H1 (cell line): ENCODE data around the gene ACOT7. TPM values are rescaled to one million over a fixed set of nuclear protein-coding genes. Genes with fewer than 3 reads are reported as not detected.

Experiments used
- CTCF ChIA-PET: fragments of 300-600 bp; sonication (Branson Sonifier 250); formaldehyde crosslinking; loops from one replicate; lab custom pipeline; 2021; ENCODE audit not compliant: partially characterized antibody; lab: Charles Lee
- POLR2A ChIA-PET: fragments of 300-600 bp; sonication (Branson Sonifier 250); formaldehyde crosslinking; loops from one replicate; lab custom pipeline; 2021; ENCODE audit warnings: inconsistent platforms; ENCODE audit not compliant: partially characterized antibody; lab: Charles Lee
- DNase-seq, 2 experiments: peaks; one replicate each; pipeline versions ENCODE4 v3.0.0 to v3.0.0-alpha.2; 2010 to 2022; ENCODE audit warnings: low spot score in 2 of 2, low read depth in 1 of 2, mixed read lengths in 1 of 2
- FAIRE-seq: peaks from 2 replicates; lab custom pipeline; 2011; peaks lifted over from hg19 to GRCh38; lab: Jason Lieb, UNC
- H2AFZ ChIP-seq: 2 replicates; pipeline ENCODE4 v1.8.1; 2012; ENCODE audit warnings: low read length, inconsistent platforms
- H2AK5ac ChIP-seq: 2 replicates; pipeline ENCODE4 v1.6.1; 2013; ENCODE audit warnings: low read depth, low read length
- H2BK120ac ChIP-seq: replicated peaks from 2 replicates; pipeline ENCODE3; 2013; ENCODE audit warnings: low read depth, low read length, inconsistent platforms
- H2BK12ac ChIP-seq: 2 replicates; pipeline ENCODE4 v1.6.1; 2013; ENCODE audit warnings: low read depth, low read length
- H2BK15ac ChIP-seq: 2 replicates; pipeline ENCODE4 v1.6.1; 2013; ENCODE audit warnings: low read length
- H2BK20ac ChIP-seq: 2 replicates; pipeline ENCODE4 v1.6.1; 2013; ENCODE audit warnings: low read length
- H2BK5ac ChIP-seq: 2 replicates; pipeline ENCODE4 v1.6.1; 2013; ENCODE audit warnings: low read depth, low read length
- H3K14ac ChIP-seq: 2 replicates; pipeline ENCODE4 v1.6.1; 2013; ENCODE audit warnings: inconsistent platforms; ENCODE audit not compliant: insufficient read length
- H3K18ac ChIP-seq: 2 replicates; pipeline ENCODE4 v1.6.1; 2013; ENCODE audit warnings: low read length; ENCODE audit errors: extremely low read depth
- H3K23ac ChIP-seq: 2 replicates; pipeline ENCODE4 v1.6.1; 2013; ENCODE audit warnings: inconsistent platforms; ENCODE audit not compliant: insufficient read length
- H3K23me2 ChIP-seq: 2 replicates; pipeline ENCODE4 v1.6.1; 2013; ENCODE audit warnings: low read depth, low read length
- H3K27ac ChIP-seq: 2 replicates; pipeline ENCODE4 v1.6.1; 2011; ENCODE audit warnings: low read depth, low read length, inconsistent platforms
- H3K27me3 ChIP-seq, 4 experiments: replicated peaks in 1 of 4; 1 replicate in 1 of 4; 2 replicates in 3 of 4; pipeline versions ENCODE4 v1.6.1 to v1.8.1; 2011 to 2013; ENCODE audit warnings: low read length in 3 of 4, mild to moderate bottlenecking in 3 of 4, inconsistent platforms in 2 of 4, mixed read lengths in 2 of 4, moderate library complexity in 1 of 4; ENCODE audit not compliant: control insufficient read depth in 3 of 4, insufficient read depth in 3 of 4; ENCODE audit errors: extremely low read depth in 1 of 4
- H3K36me3 ChIP-seq, 4 experiments: 2 replicates each; pipeline versions ENCODE4 v1.6.1 to v1.8.1; 2011 to 2013; ENCODE audit warnings: mild to moderate bottlenecking in 4 of 4, low read length in 3 of 4, moderate library complexity in 2 of 4, control low read depth in 1 of 4, inconsistent platforms in 1 of 4; ENCODE audit not compliant: insufficient read depth in 4 of 4, control insufficient read depth in 2 of 4
- H3K4ac ChIP-seq: replicated peaks from 2 replicates; pipeline ENCODE3; 2013; ENCODE audit warnings: low read length, low read depth, mixed read lengths, inconsistent platforms; ENCODE audit not compliant: insufficient read length
- H3K4me1 ChIP-seq, 4 experiments: replicated peaks in 1 of 4; 1 replicate in 1 of 4; 2 replicates in 3 of 4; pipeline versions ENCODE4 v1.6.1 to v1.8.1; 2011 to 2013; ENCODE audit warnings: low read length in 3 of 4, inconsistent platforms in 2 of 4, mixed read lengths in 1 of 4; ENCODE audit not compliant: insufficient read depth in 4 of 4, control insufficient read depth in 3 of 4
- H3K4me2 ChIP-seq, 2 experiments: 2 replicates each; pipeline versions ENCODE4 v1.6.1 to v1.8.1; 2011 to 2013; ENCODE audit warnings: low read depth in 2 of 2, low read length in 2 of 2, control low read depth in 1 of 2, inconsistent platforms in 1 of 2, mild to moderate bottlenecking in 1 of 2; ENCODE audit not compliant: insufficient read depth in 1 of 2
- H3K4me3 ChIP-seq, 4 experiments: fragments of 200-600, 300-600 bp in 1 of 4; sonication (generic), shearing (Covaris generic), sonication (Bioruptor Twin) in 1 of 4; 2 replicates each; pipeline versions ENCODE4 v1.5.1 to v1.8.1; 2011 to 2016; ENCODE audit warnings: low read length in 4 of 4, low read depth in 3 of 4, control low read depth in 2 of 4, inconsistent platforms in 2 of 4, mild to moderate bottlenecking in 2 of 4, mixed read lengths in 1 of 4, moderate library complexity in 1 of 4; ENCODE audit not compliant: insufficient read depth in 2 of 4; ENCODE audit errors: extremely low read depth in 1 of 4
- H3K56ac ChIP-seq: replicated peaks from 2 replicates; pipeline ENCODE3; 2013; ENCODE audit warnings: low read depth, mild to moderate bottlenecking, mixed read lengths, low read length, inconsistent platforms; ENCODE audit not compliant: insufficient read length
- H3K79me1 ChIP-seq: 2 replicates; pipeline ENCODE4 v1.6.1; 2013; ENCODE audit warnings: low read depth, low read length, control low read depth
- H3K79me2 ChIP-seq, 2 experiments: 2 replicates each; pipeline versions ENCODE4 v1.6.1 to v1.8.1; 2012 to 2013; ENCODE audit warnings: low read length in 2 of 2, mild to moderate bottlenecking in 2 of 2, inconsistent platforms in 1 of 2; ENCODE audit not compliant: insufficient read depth in 2 of 2, control insufficient read depth in 1 of 2
- H3K9ac ChIP-seq, 4 experiments: replicated peaks in 1 of 4; 1 replicate in 1 of 4; 2 replicates in 3 of 4; pipeline versions ENCODE4 v1.6.1 to v1.8.1; 2011 to 2013; ENCODE audit warnings: low read depth in 3 of 4, low read length in 3 of 4, control low read depth in 2 of 4, mild to moderate bottlenecking in 2 of 4, moderate library complexity in 2 of 4, inconsistent platforms in 1 of 4; ENCODE audit errors: extremely low read depth in 1 of 4
- H3K9me3 ChIP-seq, 2 experiments: 2 replicates each; pipeline versions ENCODE4 v1.6.1 to v1.8.1; 2012 to 2013; ENCODE audit warnings: mild to moderate bottlenecking in 2 of 2, moderate library complexity in 2 of 2, control low read depth in 1 of 2, inconsistent platforms in 1 of 2, low read depth in 1 of 2, low read length in 1 of 2, mixed read lengths in 1 of 2; ENCODE audit not compliant: insufficient read depth in 2 of 2
- H4K20me1 ChIP-seq, 2 experiments: replicated peaks in 1 of 2; 2 replicates each; pipeline versions ENCODE3 to v1.8.1; 2011 to 2013; ENCODE audit warnings: inconsistent platforms in 2 of 2, low read length in 2 of 2, mild to moderate bottlenecking in 1 of 2; ENCODE audit not compliant: insufficient read depth in 2 of 2, control insufficient read depth in 1 of 2
- H4K5ac ChIP-seq: 2 replicates; pipeline ENCODE4 v1.6.1; 2013; ENCODE audit warnings: low read length, low read depth, mixed read lengths, inconsistent platforms; ENCODE audit not compliant: insufficient read length
- H4K8ac ChIP-seq: 2 replicates; pipeline ENCODE4 v1.8.0; 2013; ENCODE audit warnings: mild to moderate bottlenecking, moderate library complexity, low read length, inconsistent platforms; ENCODE audit not compliant: insufficient read depth; ENCODE audit errors: extremely low read depth
- H4K91ac ChIP-seq: replicated peaks from 2 replicates; pipeline ENCODE3; 2013; ENCODE audit warnings: low read length, mixed read lengths, inconsistent platforms; ENCODE audit not compliant: insufficient read length
- BCL11A ChIP-seq, 2 experiments: IDR thresholded peaks; one replicate each; pipeline ENCODE4 v1.6.1; 2011; ENCODE audit warnings: low read depth in 2 of 2, low read length in 2 of 2, mild to moderate bottlenecking in 2 of 2
- BRCA1 ChIP-seq: IDR thresholded peaks from 2 replicates; pipeline ENCODE4 v1.6.1; 2012; ENCODE audit warnings: low read depth, low read length, improper control_type of control experiment
- EP300 ChIP-seq, 2 experiments: IDR thresholded peaks; 1 replicate in 1 of 2; 2 replicates in 1 of 2; pipeline ENCODE4 v1.6.1; 2011 to 2012; ENCODE audit warnings: low read depth in 2 of 2, low read length in 2 of 2, mild to moderate bottlenecking in 2 of 2, borderline replicate concordance in 1 of 2, inconsistent platforms in 1 of 2, moderate library complexity in 1 of 2
- FOSL1 ChIP-seq: IDR thresholded peaks from 2 replicates; pipeline ENCODE4 v1.6.1; 2011; ENCODE audit warnings: mild to moderate bottlenecking, low read depth, low read length, moderate library complexity; ENCODE audit not compliant: insufficient read depth
- JUND ChIP-seq: IDR thresholded peaks from 2 replicates; pipeline ENCODE4 v1.6.1; 2011; ENCODE audit warnings: mild to moderate bottlenecking, improper control_type of control experiment, low read length
- PHF8 ChIP-seq: fragments of 200-600 bp; sonication (generic); conservative IDR thresholded peaks from 2 replicates; pipeline ENCODE4 v1.7.1; 2012; ENCODE audit warnings: low read depth, mild to moderate bottlenecking, inconsistent platforms, low read length, moderate library complexity
- RBBP5 ChIP-seq: IDR thresholded peaks from 2 replicates; pipeline ENCODE4 v1.7.1; 2012; ENCODE audit warnings: low read depth, mild to moderate bottlenecking, inconsistent platforms, low read length, moderate library complexity, borderline replicate concordance
- SIX5 ChIP-seq: IDR thresholded peaks from 2 replicates; pipeline ENCODE4 v1.6.1; 2011; ENCODE audit warnings: mild to moderate bottlenecking, low read depth, low read length
- TCF12 ChIP-seq: IDR thresholded peaks from 2 replicates; pipeline ENCODE4 v1.6.1; 2011; ENCODE audit warnings: low read depth, mild to moderate bottlenecking, low read length
- TEAD4 ChIP-seq: IDR thresholded peaks from 2 replicates; pipeline ENCODE4 v1.6.1; 2012; ENCODE audit warnings: low read depth, low read length, inconsistent platforms, mixed read lengths
- WGBS, 2 experiments: shearing (Covaris generic) in 1 of 2; methylation state at CpG; one replicate each; pipeline versions ENCODE4 v1.1.6 to v1.1.7; 2013 to 2015; ENCODE audit warnings: low lambda C conversion rate in 2 of 2, mixed read lengths in 2 of 2, inconsistent platforms in 1 of 2, low coverage in 1 of 2, missing lambda C conversion rate in 1 of 2; ENCODE audit not compliant: insufficient replicate concordance in 2 of 2, insufficient coverage in 1 of 2, insufficient read length in 1 of 2; ENCODE audit errors: extremely low coverage in 1 of 2, missing lambda C conversion rate in 1 of 2; 5-methylcytosine and 5-hydroxymethylcytosine counted together
- polyA plus RNA-seq, 7 experiments: library from polyadenylated mRNA; depleted of rRNA in 3 of 7; stranded (reverse) in 5 of 7; unstranded in 2 of 7; fragments of >200 nt in 5 of 7; fragments of 200-250 nt in 2 of 7; gene quantifications; 1 replicate in 5 of 7; 2 replicates in 1 of 7; 4 replicates in 1 of 7; pipeline versions ENCODE4 v1.2.1 to v1.2.3, GENCODE V29; 2011 to 2013; ENCODE audit warnings: missing spikeins in 2 of 7, mixed read lengths in 2 of 7
- total RNA-seq: library from RNA; stranded (reverse); fragmentation: NEBNext Ultra II Directional; extraction: Animal tissue kit (Norgen Biotek cat#: 25700); gene quantifications from 2 replicates; pipeline ENCODE4 v1.2.1, GENCODE V29; 2021
- TF ChIP-seq, protein P1 (sequence below): IDR thresholded peaks from 2 replicates; pipeline ENCODE4 v1.6.1; 2012; ENCODE audit warnings: inconsistent platforms

ACOT7 gene
- total and polyA plus RNA-seq, 2 of the 8 experiments (the other 6 are each of a cell fraction or from before 2014, with no cell fraction given): 151 to 214 TPM

DNA sequence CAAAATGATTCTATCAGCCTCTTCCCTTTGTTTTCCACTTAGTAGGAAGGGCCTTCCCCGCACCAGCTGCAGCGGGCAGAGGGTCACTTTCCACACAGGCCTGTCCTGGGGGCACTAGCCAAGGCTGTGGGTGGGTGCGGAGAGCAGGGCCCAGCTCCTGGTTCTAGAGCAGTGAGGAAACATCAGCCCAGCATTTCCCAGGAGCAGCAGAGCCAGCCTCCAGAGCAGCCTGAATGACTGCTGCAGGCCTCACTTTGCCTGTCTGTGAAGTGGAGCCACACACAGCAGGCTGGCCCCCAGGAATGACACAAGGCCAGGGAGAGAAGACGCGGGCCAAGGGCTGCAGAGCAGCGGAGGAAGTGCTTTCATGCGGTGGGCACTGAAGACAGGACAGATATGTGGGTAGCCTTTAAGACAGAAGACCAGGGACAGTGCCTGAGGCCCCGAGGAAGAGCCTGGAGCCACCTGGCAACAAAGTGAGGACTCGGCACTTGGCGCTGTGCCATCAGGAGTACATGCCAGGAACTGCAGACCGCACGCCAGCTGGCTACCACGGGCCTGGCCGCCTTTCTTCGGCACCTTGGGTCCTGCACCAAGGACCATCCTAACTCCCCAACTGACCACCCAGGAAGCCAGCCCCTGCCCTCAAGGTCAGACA, 42.0 kb downstream of the ACOT7 start:
- Histone ChIP-seq H3K9ac (no peak overlapping the region), H3K27me3 (no peaks in the 10 kb centered on the region), H2AK5ac (no peak overlapping the region), H3K23ac (no peak overlapping the region), H2BK12ac (peak overlapping the region; percentile 42; the same call in 1 of the 2 replicates), H3K79me2 (peaks cover 0 to 33% of the 10 kb centered on the region in 2 experiments; a peak in 2 of 4 replicates), H4K20me1 (peaks cover 15 to 30% of the 10 kb centered on the region in 2 experiments), H3K18ac (no peak overlapping the region), H2BK15ac (no peak overlapping the region; the same call in 1 of the 2 replicates), H3K4me1 (peaks cover 0 to 8% (median 2%) of the 10 kb centered on the region in 4 experiments; a peak in 5 of 7 replicates), H4K91ac (no peak overlapping the region), H3K23me2 (no peaks in the 10 kb centered on the region), H3K27ac (no peak overlapping the region), H3K36me3 (no peaks in the 10 kb centered on the region), H3K79me1 (peaks cover 6% of the 10 kb centered on the region; the same call in 1 of the 2 replicates), H3K4me3 (no peak overlapping the region), H3K4me2 (0 out of 4 replicates have a peak overlapping the region, but pooled peaks of 1 of the 2 experiments have one; percentile 9), H4K5ac (no peak overlapping the region), H4K8ac (no peak overlapping the region), H3K14ac (no peak overlapping the region), H3K56ac (no peak overlapping the region), H2BK120ac (no peak overlapping the region), H3K4ac (no peak overlapping the region), H2BK20ac (no peak overlapping the region; the same call in 1 of the 2 replicates), H2AFZ (no peak overlapping the region), H3K9me3 (no peaks in the 10 kb centered on the region), H2BK5ac (peak overlapping the region; percentile 22)
- DNase-seq (no peak), FAIRE-seq (no peak)
- CTCF ChIA-PET: interaction anchor here (0.6 to 34.3 kb wide), 7 partner anchors 8 to 1297 kb away, joined by 3 to 1769 read pairs (median 24); partner anchors contain the start of genes ACOT7 and HES2
- POLR2A ChIA-PET: interaction anchor here (0.6 to 1.8 kb wide), 5 partner anchors 10 to 113 kb away, joined by 3 to 6 read pairs (median 3); partner anchors contain the start of gene HES2
- WGBS, 2 experiments: 91% methylated on average over 14 of the region's 15 CpGs; no CpG with 5 or more reads in 1 of the 2 experiments
- TF ChIP-seq TCF12 (no peak), PHF8 (no peak), FOSL1 (no peak), JUND (no peak), BRCA1 (no peak), TEAD4 (no peak), SIX5 (no peak), BCL11A (IDR thresholded peaks at IDR 0.05; ENCODE audit: low read depth in 2 of 2, low read length in 2 of 2) (no peak), EP300 (IDR thresholded peaks at IDR 0.05; ENCODE audit: borderline replicate concordance in 1 of 2, low read depth in 2 of 2, low read length in 2 of 2) (no peak), RBBP5 (no peak)
- TF ChIP-seq, protein P1, sequence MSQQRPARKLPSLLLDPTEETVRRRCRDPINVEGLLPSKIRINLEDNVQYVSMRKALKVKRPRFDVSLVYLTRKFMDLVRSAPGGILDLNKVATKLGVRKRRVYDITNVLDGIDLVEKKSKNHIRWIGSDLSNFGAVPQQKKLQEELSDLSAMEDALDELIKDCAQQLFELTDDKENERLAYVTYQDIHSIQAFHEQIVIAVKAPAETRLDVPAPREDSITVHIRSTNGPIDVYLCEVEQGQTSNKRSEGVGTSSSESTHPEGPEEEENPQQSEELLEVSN: no peak
